Measurements from ENCODE around the gene AGBL1. TPM values are rescaled to one million over a fixed set of nuclear protein-coding genes. Genes with fewer than 3 reads are reported as not detected.

Gene AGBL1
- total and polyA plus RNA-seq, 2 donors (not counting 1 experiment from before 2014, with no cell fraction given): not detected

DNA sequence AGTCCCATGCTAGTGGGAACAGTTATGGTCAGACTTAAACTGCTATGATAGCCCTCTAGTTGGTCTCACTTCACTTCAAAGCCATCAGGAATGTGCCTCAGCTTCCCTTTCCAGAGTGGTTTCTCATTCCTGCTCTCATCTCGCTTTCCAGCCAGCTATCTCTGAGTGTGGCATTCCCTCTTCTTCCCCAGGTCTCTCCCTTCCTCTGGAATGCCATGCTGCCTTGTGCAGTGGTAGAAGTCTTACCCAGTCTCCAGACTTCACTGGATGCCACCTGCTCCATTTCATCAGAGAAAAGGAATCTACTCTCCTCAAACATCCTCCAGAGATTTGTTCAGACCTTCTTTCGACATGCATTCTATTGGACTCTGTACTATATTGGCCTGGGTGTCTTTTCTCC, 83.0 kb downstream of the AGBL1 start:
- ChIA-PET POLR2A (no interaction called here), CTCF (no interaction called here)
- intact Hi-C loops (cut with micrococcal nuclease): no loop called here
- no peaks in the 10 kb centered on the region for H3K4me1 Mint-ChIP-seq
- TF ChIP-seq EZH2 (IDR thresholded peaks at IDR 0.05; ENCODE audit: borderline replicate concordance, insufficient read depth, low read depth, low read length, poor library complexity, severe bottlenecking) (no peak), CTCF (IDR thresholded peaks at IDR 0.05) (no peak)
- no peak for DNase-seq
- no peaks in the 10 kb centered on the region for H3K27me3 Mint-ChIP-seq
- Histone ChIP-seq H4K20me1 (ENCODE audit: control insufficient read depth, insufficient read depth, low read length, poor library complexity, severe bottlenecking) (no peaks in the 10 kb centered on the region), H3K9ac (ENCODE audit: low read length) (no peak overlapping the region), H3K79me2 (ENCODE audit: control insufficient read depth, insufficient read depth, low read length) (no peaks in the 10 kb centered on the region), H3K27ac (ENCODE audit: low read length in 2 of 2) (no peak overlapping the region), H3K27me3 (replicated peaks in 1 of 4; ENCODE audit: control extremely low read depth in 1 of 4, control insufficient read depth in 3 of 4, insufficient read depth in 4 of 4, low read length in 3 of 4) (no peaks in the 10 kb centered on the region), H3K4me1 (ENCODE audit: control insufficient read depth in 2 of 2, insufficient read depth in 2 of 2, low read length in 2 of 2) (no peaks in the 10 kb centered on the region), H3K9me3 (ENCODE audit: control extremely low read depth in 1 of 3, control insufficient read depth in 2 of 3, insufficient read depth in 1 of 3, low read length in 2 of 3) (no peaks in the 10 kb centered on the region), H3K4me2 (replicated peaks; ENCODE audit: low read depth, low read length, poor library complexity, severe bottlenecking) (no peak overlapping the region), H3K36me3 (replicated peaks in 1 of 2; ENCODE audit: control extremely low read depth in 1 of 2, control insufficient read depth in 1 of 2, extremely low read depth in 1 of 2, insufficient read depth in 2 of 2, low read length in 1 of 2) (no peaks in the 10 kb centered on the region), H3K4me3 (ENCODE audit: control extremely low read depth in 1 of 5, extremely low read depth in 1 of 5, insufficient read depth in 1 of 5, low read depth in 2 of 5, low read length in 4 of 5) (no peak overlapping the region), H2AFZ (ENCODE audit: insufficient read depth, low read depth, low read length, poor library complexity, severe bottlenecking) (no peak overlapping the region)
- H3K27ac Mint-ChIP-seq: no peak overlapping the region
- H3K9me3 Mint-ChIP-seq (ENCODE audit: insufficient read depth): no peaks in the 10 kb centered on the region
- no peak overlapping the region for H3K4me3 Mint-ChIP-seq
- 75% methylated on average over 1 of the region's 2 CpGs for WGBS (ENCODE audit: insufficient coverage)
- ATAC-seq (ENCODE audit: low read depth): no peak

GRCh38 chr15:86163816-86164215, 84.1 kb downstream of the AGBL1 start:
- Histone ChIP-seq H3K36me3 (replicated peaks in 1 of 2; ENCODE audit: control extremely low read depth in 1 of 2, control insufficient read depth in 1 of 2, extremely low read depth in 1 of 2, insufficient read depth in 2 of 2, low read length in 1 of 2) (no peaks in the 10 kb centered on the region), H3K9ac (ENCODE audit: low read length) (no peak overlapping the region), H3K9me3 (ENCODE audit: control extremely low read depth in 1 of 3, control insufficient read depth in 2 of 3, insufficient read depth in 1 of 3, low read length in 2 of 3) (no peaks in the 10 kb centered on the region), H3K4me1 (ENCODE audit: control insufficient read depth in 2 of 2, insufficient read depth in 2 of 2, low read length in 2 of 2) (no peaks in the 10 kb centered on the region), H3K79me2 (ENCODE audit: control insufficient read depth, insufficient read depth, low read length) (no peaks in the 10 kb centered on the region), H3K4me2 (replicated peaks; ENCODE audit: low read depth, low read length, poor library complexity, severe bottlenecking) (no peak overlapping the region), H2AFZ (ENCODE audit: insufficient read depth, low read depth, low read length, poor library complexity, severe bottlenecking) (no peak overlapping the region), H3K27me3 (replicated peaks in 1 of 4; ENCODE audit: control extremely low read depth in 1 of 4, control insufficient read depth in 3 of 4, insufficient read depth in 4 of 4, low read length in 3 of 4) (no peaks in the 10 kb centered on the region), H4K20me1 (ENCODE audit: control insufficient read depth, insufficient read depth, low read length, poor library complexity, severe bottlenecking) (no peaks in the 10 kb centered on the region), H3K27ac (ENCODE audit: low read length in 2 of 2) (no peak overlapping the region), H3K4me3 (ENCODE audit: control extremely low read depth in 1 of 5, extremely low read depth in 1 of 5, insufficient read depth in 1 of 5, low read depth in 2 of 5, low read length in 4 of 5) (no peak overlapping the region)
- no peak for TF ChIP-seq EZH2 (IDR thresholded peaks at IDR 0.05; ENCODE audit: borderline replicate concordance, insufficient read depth, low read depth, low read length, poor library complexity, severe bottlenecking)
- TF ChIP-seq CTCF (IDR thresholded peaks at IDR 0.05): no peak
- no peak for DNase-seq
- H3K4me1 Mint-ChIP-seq: no peaks in the 10 kb centered on the region
- no peak for ATAC-seq (ENCODE audit: low read depth)
- intact Hi-C loops (cut with micrococcal nuclease): no loop called here
- CTCF ChIA-PET: no interaction called here
- H3K4me3 Mint-ChIP-seq: no peak overlapping the region
- 58% methylated on average over 2 of the region's 2 CpGs for WGBS (ENCODE audit: insufficient coverage)
- H3K9me3 Mint-ChIP-seq (ENCODE audit: insufficient read depth): no peaks in the 10 kb centered on the region
- POLR2A ChIA-PET: no interaction called here
- H3K27ac Mint-ChIP-seq: no peak overlapping the region
- peaks cover 4% of the 10 kb centered on the region for H3K27me3 Mint-ChIP-seq

Data from B cell (primary cell).